ENCODE measurements around the gene PFDN2. TPM values are rescaled to one million over a fixed set of nuclear protein-coding genes. Genes with fewer than 3 reads are reported as not detected.

The PFDN2 gene
- total RNA-seq, 4 donors from 2014 or later: 23.8 to 58.2 (median 30.3) TPM

DNA sequence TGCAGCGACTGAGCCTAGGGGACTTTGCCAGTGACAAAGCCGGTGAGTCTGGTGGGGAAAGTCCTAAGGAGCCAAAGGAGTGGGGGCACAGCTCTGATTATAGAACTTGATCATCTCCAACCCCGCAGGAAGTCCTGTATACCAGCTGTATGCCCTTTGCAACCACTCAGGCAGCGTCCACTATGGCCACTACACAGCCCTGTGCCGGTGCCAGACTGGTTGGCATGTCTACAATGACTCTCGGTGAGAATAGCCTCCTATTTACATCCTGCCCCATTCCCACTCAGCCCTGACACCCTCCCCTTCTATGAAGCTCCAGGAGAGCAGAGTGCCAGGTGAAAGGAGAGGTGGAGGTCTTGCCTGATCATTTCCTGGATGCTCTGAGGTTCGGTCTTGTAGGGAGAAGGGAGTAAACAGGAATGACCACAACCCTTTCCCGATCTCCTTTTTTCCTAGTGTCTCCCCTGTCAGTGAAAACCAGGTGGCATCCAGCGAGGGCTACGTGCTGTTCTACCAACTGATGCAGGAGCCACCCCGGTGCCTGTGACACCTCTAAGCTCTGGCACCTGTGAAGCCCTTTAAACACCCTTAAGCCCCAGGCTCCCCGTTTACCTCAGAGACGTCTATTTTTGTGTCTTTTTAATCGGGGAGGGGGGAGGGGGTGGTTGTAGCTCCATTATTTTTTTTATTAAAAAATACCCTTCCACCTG is 47.2 kb upstream of the PFDN2 start:
- DNase-seq: no peak
- intact Hi-C loops (cut with DNase I): no loop called here
- H3K4me1 ChIP-seq: peaks cover 14 to 29% of the 10 kb centered on the region in 2 donors
- H3K36me3 ChIP-seq: peaks cover 0 to 5% of the 10 kb centered on the region in 2 donors
- no peaks in the 10 kb centered on the region for H3K9me3 ChIP-seq
- H3K27ac ChIP-seq: peak overlapping the region; percentile 85 to 87 (median 86)
- peak overlapping the region in 1 of 3 donors; percentile 65 for H3K4me3 ChIP-seq (replicated peaks in 1 of 3)
- H3K27me3 ChIP-seq: no peaks in the 10 kb centered on the region
- TF ChIP-seq POLR2A (IDR thresholded peaks at IDR 0.05) (no peak), CTCF (IDR thresholded peaks at IDR 0.05) (no peak)
- 69 to 71% methylated on average over 13 to 14 of the region's 14 CpGs for WGBS, 2 donors

- Histone ChIP-seq H3K36me3 (peaks cover 0 to 5% of the 10 kb centered on the region in 2 donors), H3K4me3 (replicated peaks in 1 of 3) (no peak overlapping the region), H3K9me3 (no peaks in the 10 kb centered on the region), H3K4me1 (peaks cover 18 to 34% of the 10 kb centered on the region in 2 donors), H3K27ac (no peak overlapping the region), H3K27me3 (no peaks in the 10 kb centered on the region)
- TF ChIP-seq CTCF (IDR thresholded peaks at IDR 0.05) (no peak), POLR2A (IDR thresholded peaks at IDR 0.05) (no peak)
- intact Hi-C loops (cut with DNase I): no loop called here
- no peak for DNase-seq
- 91 to 92% methylated on average over 4 to 5 of the region's 5 CpGs for WGBS, 2 donors
Observed at GRCh38 chr1:161163793-161164192, 46.0 kb upstream of the PFDN2 start.

GRCh38 chr1:161162806-161163205 is 45.0 kb upstream of the PFDN2 start:
- no peaks in the 10 kb centered on the region for H3K9me3 ChIP-seq
- no peak overlapping the region for H3K4me3 ChIP-seq (replicated peaks in 1 of 3)
- H3K27me3 ChIP-seq: no peaks in the 10 kb centered on the region
- WGBS, 2 donors: 93 to 95% methylated on average over 10 of the region's 10 CpGs
- DNase-seq: no peak
- TF ChIP-seq CTCF (IDR thresholded peaks at IDR 0.05): no peak
- no peak for TF ChIP-seq POLR2A (IDR thresholded peaks at IDR 0.05)
- intact Hi-C loops (cut with DNase I): no loop called here
- no peak overlapping the region for H3K27ac ChIP-seq
- peaks cover 18 to 35% of the 10 kb centered on the region in 2 donors for H3K4me1 ChIP-seq
- H3K36me3 ChIP-seq: peaks cover 0 to 5% of the 10 kb centered on the region in 2 donors

DNA sequence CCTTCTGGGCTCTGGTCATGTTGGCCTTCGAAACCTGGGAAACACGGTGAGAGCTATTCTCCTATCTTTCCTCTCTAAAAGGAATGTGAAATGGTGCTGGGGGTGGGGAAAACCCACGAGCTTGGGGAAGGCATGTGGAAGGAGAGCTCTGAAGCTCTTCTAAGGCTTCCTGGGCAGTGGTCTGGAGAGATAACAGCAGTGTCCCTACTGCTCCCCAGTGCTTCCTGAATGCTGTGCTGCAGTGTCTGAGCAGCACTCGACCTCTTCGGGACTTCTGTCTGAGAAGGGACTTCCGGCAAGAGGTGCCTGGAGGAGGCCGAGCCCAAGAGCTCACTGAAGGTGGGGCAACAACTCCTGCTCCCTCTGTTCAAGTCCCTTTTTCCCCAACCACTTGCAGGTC is 44.2 kb upstream of the PFDN2 start:
- intact Hi-C loops (cut with DNase I): no loop called here
- no peak overlapping the region for H3K27ac ChIP-seq
- WGBS, 2 donors: 83 to 86% methylated on average over 7 of the region's 7 CpGs
- H3K4me3 ChIP-seq (replicated peaks in 1 of 3): no peak overlapping the region
- no peaks in the 10 kb centered on the region for H3K27me3 ChIP-seq
- peaks cover 3 to 7% of the 10 kb centered on the region in 2 donors for H3K36me3 ChIP-seq
- H3K4me1 ChIP-seq: peaks cover 15 to 32% of the 10 kb centered on the region in 2 donors
- DNase-seq: no peak
- no peaks in the 10 kb centered on the region for H3K9me3 ChIP-seq
- TF ChIP-seq POLR2A (IDR thresholded peaks at IDR 0.05) (no peak), CTCF (IDR thresholded peaks at IDR 0.05) (no peak)

GRCh38 chr1:161161652-161162051 is 43.8 kb upstream of the PFDN2 start:
- intact Hi-C loops (cut with DNase I): no loop called here
- Histone ChIP-seq H3K36me3 (peaks cover 3 to 7% of the 10 kb centered on the region in 2 donors), H3K27ac (no peak overlapping the region), H3K4me1 (peaks cover 11 to 30% of the 10 kb centered on the region in 2 donors), H3K9me3 (no peaks in the 10 kb centered on the region), H3K27me3 (no peaks in the 10 kb centered on the region), H3K4me3 (replicated peaks in 1 of 3) (no peak overlapping the region)
- no peak for DNase-seq
- WGBS, 2 donors: 89 to 91% methylated on average over 5 of the region's 5 CpGs
- TF ChIP-seq POLR2A (IDR thresholded peaks at IDR 0.05) (no peak), CTCF (IDR thresholded peaks at IDR 0.05) (no peak)

All from thyroid gland (tissue), 4 donors.